IMR-90 (cell line): ENCODE results near the gene ARHGAP24. TPM values are rescaled to one million over a fixed set of nuclear protein-coding genes. Genes with fewer than 3 reads are reported as not detected.

Source experiments
- ATAC-seq: fragments of 200-7000 bp; cut with Tn5 transposase; 2 replicates; pipeline ENCODE4 v1.9.1; 2020; ENCODE audit warnings: low read depth, mild to moderate bottlenecking, moderate library complexity
- BruUV-seq: library from RNA; stranded (reverse); fragments of 400-500 nt; replicated peaks from 2 replicates; lab custom pipeline; 2021; lab: Mats Ljungman, UMichigan
- CTCF ChIA-PET: fragments of 300-600 bp; formaldehyde crosslinking; extraction: SDS; loops from one replicate; lab custom pipeline; 2021; ENCODE audit warnings: antibody characterized with exemption; lab: Yijun Ruan, JAX
- POLR2A ChIA-PET: fragments of 300-600 bp; sonication (Branson Sonifier 250); formaldehyde crosslinking; loops from one replicate; lab custom pipeline; 2022; ENCODE audit warnings: antibody characterized with exemption; ENCODE audit not compliant: unreplicated experiment; lab: Charles Lee
- DNase-seq: peaks from one replicate; pipeline ENCODE4 v3.0.0; 2013
- H2AFZ ChIP-seq: replicated peaks from 2 replicates; pipeline ENCODE3; 2013; ENCODE audit warnings: low read length, mild to moderate bottlenecking; ENCODE audit not compliant: poor library complexity
- H2AK5ac ChIP-seq: 2 replicates; pipeline ENCODE4 v1.6.1; 2013; ENCODE audit warnings: low read depth, low read length, inconsistent platforms
- H2AK9ac ChIP-seq: replicated peaks from 2 replicates; pipeline ENCODE3; 2013; ENCODE audit warnings: mild to moderate bottlenecking, low read depth, low read length, moderate library complexity; ENCODE audit not compliant: poor library complexity
- H2BK120ac ChIP-seq: 2 replicates; pipeline ENCODE4 v1.6.1; 2013; ENCODE audit warnings: low read depth, low read length, inconsistent platforms
- H2BK15ac ChIP-seq: 3 replicates; pipeline ENCODE4 v1.6.1; 2013; ENCODE audit warnings: low read depth, low read length, inconsistent platforms
- H2BK20ac ChIP-seq: 2 replicates; pipeline ENCODE4 v1.6.1; 2013; ENCODE audit warnings: low read depth, mild to moderate bottlenecking, inconsistent platforms, low read length, moderate library complexity
- H2BK5ac ChIP-seq: 2 replicates; pipeline ENCODE4 v1.6.1; 2013; ENCODE audit warnings: mild to moderate bottlenecking, low read depth, low read length, inconsistent platforms; ENCODE audit not compliant: poor library complexity, severe bottlenecking
- H3K14ac ChIP-seq: replicated peaks from 2 replicates; pipeline ENCODE4 v1.6.1; 2013; ENCODE audit warnings: low read depth, low read length, inconsistent platforms
- H3K18ac ChIP-seq: 2 replicates; pipeline ENCODE4 v1.6.1; 2013; ENCODE audit warnings: low read depth, low read length, control low read depth
- H3K23ac ChIP-seq: 2 replicates; pipeline ENCODE4 v1.6.1; 2013; ENCODE audit warnings: low read depth, low read length, inconsistent platforms
- H3K27ac ChIP-seq: 2 replicates; pipeline ENCODE4 v1.5.1; 2013; ENCODE audit warnings: mild to moderate bottlenecking, control low read depth, low read length; ENCODE audit not compliant: insufficient read depth
- H3K27me3 ChIP-seq: 2 replicates; pipeline ENCODE4 v1.6.1; 2013; ENCODE audit warnings: low read length; ENCODE audit not compliant: control insufficient read depth, insufficient read depth
- H3K36me3 ChIP-seq: 2 replicates; pipeline ENCODE4 v1.6.1; 2013; ENCODE audit warnings: low read length, mixed read lengths; ENCODE audit not compliant: control insufficient read depth, insufficient read depth
- H3K4ac ChIP-seq: 2 replicates; pipeline ENCODE4 v1.6.1; 2013; ENCODE audit warnings: low read depth, low read length, inconsistent platforms
- H3K4me1 ChIP-seq: 2 replicates; pipeline ENCODE4 v1.6.1; 2013; ENCODE audit warnings: low read length, mixed read lengths; ENCODE audit not compliant: control insufficient read depth, insufficient read depth
- H3K4me2 ChIP-seq: 2 replicates; pipeline ENCODE4 v1.6.1; 2013; ENCODE audit warnings: low read depth, mild to moderate bottlenecking, control low read depth, low read length, moderate library complexity
- H3K4me3 ChIP-seq: 2 replicates; pipeline ENCODE4 v1.5.1; 2013; ENCODE audit warnings: low read depth, mild to moderate bottlenecking, control low read depth, low read length, moderate library complexity; ENCODE audit not compliant: insufficient read depth
- H3K56ac ChIP-seq: 2 replicates; pipeline ENCODE4 v1.6.1; 2013; ENCODE audit warnings: low read length, inconsistent platforms; ENCODE audit not compliant: insufficient read depth; ENCODE audit errors: extremely low read depth
- H3K79me1 ChIP-seq, 2 experiments: 2 replicates each; pipeline ENCODE4 v1.6.1; 2013; ENCODE audit warnings: low read length in 2 of 2, inconsistent platforms in 1 of 2, low read depth in 1 of 2
- H3K9ac ChIP-seq: 2 replicates; pipeline ENCODE4 v1.6.1; 2013; ENCODE audit warnings: low read depth, low read length, control low read depth
- H3K9me1 ChIP-seq: 2 replicates; pipeline ENCODE4 v1.6.1; 2013; ENCODE audit warnings: low read length, inconsistent platforms; ENCODE audit not compliant: insufficient read depth
- H3K9me3 ChIP-seq: 2 replicates; pipeline ENCODE4 v1.6.1; 2013; ENCODE audit warnings: low read length; ENCODE audit not compliant: control insufficient read depth, insufficient read depth
- H4K20me1 ChIP-seq: 2 replicates; pipeline ENCODE4 v1.6.1; 2013; ENCODE audit warnings: low read length, inconsistent platforms; ENCODE audit not compliant: insufficient read depth
- H4K5ac ChIP-seq: 2 replicates; pipeline ENCODE4 v1.6.1; 2013; ENCODE audit warnings: mild to moderate bottlenecking, low read depth, low read length, control low read depth
- H4K8ac ChIP-seq, 2 experiments: 2 replicates each; pipeline ENCODE4 v1.6.1; 2013; ENCODE audit warnings: low read depth in 2 of 2, low read length in 2 of 2, control low read depth in 1 of 2, inconsistent platforms in 1 of 2
- H4K91ac ChIP-seq: 2 replicates; pipeline ENCODE4 v1.6.1; 2013; ENCODE audit warnings: low read depth, low read length, inconsistent platforms; ENCODE audit not compliant: insufficient read depth
- MXI1 ChIP-seq: IDR thresholded peaks from 2 replicates; pipeline ENCODE4 v1.6.1; 2012; ENCODE audit warnings: low read depth, mild to moderate bottlenecking, low read length, moderate library complexity, borderline replicate concordance
- NFE2L2 ChIP-seq: fragments of 150-350 bp; IDR thresholded peaks from 2 replicates; pipeline ENCODE4 v1.6.1; 2016; ENCODE audit warnings: low read depth, mild to moderate bottlenecking, low read length
- WGBS, 2 experiments: methylation state at CpG; one replicate each; pipeline versions ENCODE4 v1.1.5 to v1.1.7; 2013; ENCODE audit warnings: missing lambda C conversion rate in 2 of 2; ENCODE audit not compliant: insufficient read length in 1 of 2; ENCODE audit errors: extremely low coverage in 2 of 2; 5-methylcytosine and 5-hydroxymethylcytosine counted together
- dilution Hi-C: fragments of 300-500 bp; cut with HindIII; formaldehyde crosslinking; loops from one replicate; pipeline ENCODE4 v1.14.3; 2018; ENCODE audit warnings: low sequenced_read_pairs; ENCODE audit not compliant: unreplicated experiment
- in situ Hi-C: fragments of 300-500 bp; cut with MboI; formaldehyde crosslinking; loops from 3 replicates; pipeline ENCODE4 v1.14.3; 2019; ENCODE audit warnings: low sequenced_read_pairs, inconsistent platforms, mixed read lengths
- intact Hi-C: fragments of 100-400 bp; cut with micrococcal nuclease; formaldehyde crosslinking; loops from 2 replicates; pipeline ENCODE4 v1.10.0; 2022
- polyA plus RNA-seq, 3 experiments: library from polyadenylated mRNA; depleted of rRNA; stranded (reverse); fragments of >200 nt; gene quantifications; 2 replicates each; pipeline ENCODE4 v1.2.3, GENCODE V29; 2012; ENCODE audit warnings: low replicate concordance in 1 of 3
- total RNA-seq: library from RNA; depleted of rRNA; stranded (reverse); fragments of >200 nt; gene quantifications from 2 replicates; pipeline ENCODE4 v1.2.3, GENCODE V29; 2012
- TF ChIP-seq, protein P1 (sequence below): conservative IDR thresholded peaks from 2 replicates; pipeline ENCODE4 v1.5.1; 2012; ENCODE audit warnings: mild to moderate bottlenecking, low read depth, low read length, improper control_type of control experiment
- TF ChIP-seq, protein P2 (sequence below): fragments of 150-350 bp; IDR thresholded peaks from 2 replicates; pipeline ENCODE4 v1.6.1; 2016; ENCODE audit warnings: low read depth, mild to moderate bottlenecking, low read length, moderate library complexity, borderline replicate concordance

ARHGAP24 gene
- total and polyA plus RNA-seq, 2 of the 4 experiments (the other 2 are of a cell fraction): 11.9 to 24.0 TPM

DNA sequence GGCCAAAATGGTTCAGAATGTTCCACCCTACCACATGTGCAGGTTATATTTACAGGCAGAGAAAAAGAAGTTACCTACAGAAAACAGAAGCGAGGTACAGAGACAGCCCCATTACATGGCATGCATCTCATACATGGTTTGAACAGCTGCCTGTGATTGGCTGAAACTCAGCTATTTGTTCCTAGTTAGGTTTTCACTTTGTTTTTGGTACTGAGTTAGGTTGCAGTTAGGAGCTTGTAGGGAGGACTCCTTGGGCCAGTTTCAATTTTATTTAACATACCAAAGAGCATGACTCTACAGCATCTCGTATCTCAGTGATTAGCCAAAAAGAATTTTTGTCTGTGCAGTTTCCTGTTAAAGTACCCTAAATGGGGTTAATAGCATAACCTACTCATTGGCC lies 492.9 kb downstream of the ARHGAP24 start:
- no peak overlapping the region for H2AK9ac ChIP-seq

More for the DNA sequence above, 492.9 kb downstream of the ARHGAP24 start:
- Histone ChIP-seq H3K18ac (no peak overlapping the region), H3K4me3 (no peak overlapping the region), H2BK5ac (no peak overlapping the region), H3K9me1 (no peaks in the 10 kb centered on the region; the same call in 1 of the 2 replicates), H3K4me1 (peaks cover 6% of the 10 kb centered on the region; the same call in 1 of the 2 replicates), H2BK20ac (peak overlapping the region; percentile 33; the same call in 1 of the 2 replicates), H3K56ac (no peak overlapping the region), H3K27ac (no peak overlapping the region), H3K36me3 (no peaks in the 10 kb centered on the region), H3K23ac (no peak overlapping the region), H4K5ac (no peak overlapping the region), H3K4ac (no peak overlapping the region; the same call in 1 of the 2 replicates), H3K27me3 (no peaks in the 10 kb centered on the region), H4K91ac (no peak overlapping the region), H2AFZ (no peak overlapping the region), H2BK120ac (peak overlapping the region; percentile 32; the same call in 1 of the 2 replicates), H2AK5ac (no peak overlapping the region), H3K9me3 (no peaks in the 10 kb centered on the region), H4K20me1 (no peaks in the 10 kb centered on the region), H3K14ac (peak overlapping the region; percentile 26; the same call in 1 of the 2 replicates), H3K4me2 (peak overlapping the region; percentile 42; the same call in 1 of the 2 replicates), H4K8ac (peak overlapping the region in 1 of 2 experiments; percentile 33; a peak in 1 of 4 replicates), H3K79me1 (peaks cover 8 to 19% of the 10 kb centered on the region in 2 experiments; a peak in 3 of 4 replicates), H2BK15ac (no peak overlapping the region), H3K9ac (no peak overlapping the region)
- POLR2A ChIA-PET: no interaction called here
- intact Hi-C loops (loop anchor here (2.0 to 10.0 kb wide), 2 partner anchors 593 to 821 kb away; no protein-coding TSS in a partner anchor), in situ Hi-C loops (loop anchor here (5.0 kb wide), 1 partner anchor 216 kb away; no protein-coding TSS in a partner anchor), dilution Hi-C loops (no loop called here)
- DNase-seq (peak; percentile 37), ATAC-seq (peak; percentile 66)
- WGBS, 2 experiments: no CpG with 5 or more reads among the region's 2 CpGs
- CTCF ChIA-PET: interaction anchor here (0.6 to 2.7 kb wide), 2 partner anchors 24 to 170 kb away, joined by 4 to 21 read pairs; no protein-coding TSS in a partner anchor
- BruUV-seq: no TSS peak
- TF ChIP-seq, protein P1, sequence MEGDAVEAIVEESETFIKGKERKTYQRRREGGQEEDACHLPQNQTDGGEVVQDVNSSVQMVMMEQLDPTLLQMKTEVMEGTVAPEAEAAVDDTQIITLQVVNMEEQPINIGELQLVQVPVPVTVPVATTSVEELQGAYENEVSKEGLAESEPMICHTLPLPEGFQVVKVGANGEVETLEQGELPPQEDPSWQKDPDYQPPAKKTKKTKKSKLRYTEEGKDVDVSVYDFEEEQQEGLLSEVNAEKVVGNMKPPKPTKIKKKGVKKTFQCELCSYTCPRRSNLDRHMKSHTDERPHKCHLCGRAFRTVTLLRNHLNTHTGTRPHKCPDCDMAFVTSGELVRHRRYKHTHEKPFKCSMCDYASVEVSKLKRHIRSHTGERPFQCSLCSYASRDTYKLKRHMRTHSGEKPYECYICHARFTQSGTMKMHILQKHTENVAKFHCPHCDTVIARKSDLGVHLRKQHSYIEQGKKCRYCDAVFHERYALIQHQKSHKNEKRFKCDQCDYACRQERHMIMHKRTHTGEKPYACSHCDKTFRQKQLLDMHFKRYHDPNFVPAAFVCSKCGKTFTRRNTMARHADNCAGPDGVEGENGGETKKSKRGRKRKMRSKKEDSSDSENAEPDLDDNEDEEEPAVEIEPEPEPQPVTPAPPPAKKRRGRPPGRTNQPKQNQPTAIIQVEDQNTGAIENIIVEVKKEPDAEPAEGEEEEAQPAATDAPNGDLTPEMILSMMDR: no peak
- TF ChIP-seq, protein P2, sequence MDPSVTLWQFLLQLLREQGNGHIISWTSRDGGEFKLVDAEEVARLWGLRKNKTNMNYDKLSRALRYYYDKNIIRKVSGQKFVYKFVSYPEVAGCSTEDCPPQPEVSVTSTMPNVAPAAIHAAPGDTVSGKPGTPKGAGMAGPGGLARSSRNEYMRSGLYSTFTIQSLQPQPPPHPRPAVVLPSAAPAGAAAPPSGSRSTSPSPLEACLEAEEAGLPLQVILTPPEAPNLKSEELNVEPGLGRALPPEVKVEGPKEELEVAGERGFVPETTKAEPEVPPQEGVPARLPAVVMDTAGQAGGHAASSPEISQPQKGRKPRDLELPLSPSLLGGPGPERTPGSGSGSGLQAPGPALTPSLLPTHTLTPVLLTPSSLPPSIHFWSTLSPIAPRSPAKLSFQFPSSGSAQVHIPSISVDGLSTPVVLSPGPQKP: no peak
- no peak for TF ChIP-seq MXI1
- TF ChIP-seq NFE2L2: no peak
